ENCODE results near the gene DIDO1. TPM values are rescaled to one million over a fixed set of nuclear protein-coding genes. Genes with fewer than 3 reads are reported as not detected.
"Not testable (repeated sequence)": the region's sequence is repeated elsewhere in the genome, so short reads cannot be mapped to it uniquely, and the experiment has no call there.

The DIDO1 gene
- total RNA-seq, 1 donor from 2014 or later, result 58.7 TPM

DNA sequence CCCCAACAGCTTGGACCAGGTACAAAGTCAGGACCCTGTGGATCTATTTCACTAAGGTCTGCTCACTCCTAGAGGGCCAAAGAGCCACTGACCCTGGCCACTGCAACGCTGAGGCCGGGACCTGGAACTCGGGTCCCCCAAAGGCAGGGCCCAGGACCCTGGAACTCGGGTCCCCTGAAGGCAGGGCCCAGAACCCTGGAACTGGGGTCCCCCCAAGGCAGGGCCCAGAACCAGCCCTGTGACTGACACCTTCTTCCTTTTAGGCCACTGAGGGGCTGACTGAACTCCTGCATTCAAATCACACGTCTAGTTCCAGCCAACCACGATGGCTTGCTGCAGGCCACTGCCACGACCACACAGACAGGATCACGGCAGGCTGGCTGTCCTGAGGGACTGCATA lies 74.1 kb downstream of the DIDO1 start:
- H3K4me1 ChIP-seq, result no peaks in the 10 kb centered on the region
- no peak overlapping the region for H3K4me3 ChIP-seq
- no peaks in the 10 kb centered on the region for H3K27me3 ChIP-seq
- no peak overlapping the region for H3K27ac ChIP-seq
- no peak for DNase-seq (ENCODE audit: extremely low spot score in 2 of 2)
- peaks cover 0 to 9% of the 10 kb centered on the region in 2 donors for H3K36me3 ChIP-seq
- no peak for TF ChIP-seq POLR2A (IDR thresholded peaks at IDR 0.05)
- no peak for TF ChIP-seq POLR2AphosphoS5 (IDR thresholded peaks at IDR 0.05; ENCODE audit: insufficient read depth in 1 of 2, low read depth in 1 of 2)
- TF ChIP-seq, protein P1, sequence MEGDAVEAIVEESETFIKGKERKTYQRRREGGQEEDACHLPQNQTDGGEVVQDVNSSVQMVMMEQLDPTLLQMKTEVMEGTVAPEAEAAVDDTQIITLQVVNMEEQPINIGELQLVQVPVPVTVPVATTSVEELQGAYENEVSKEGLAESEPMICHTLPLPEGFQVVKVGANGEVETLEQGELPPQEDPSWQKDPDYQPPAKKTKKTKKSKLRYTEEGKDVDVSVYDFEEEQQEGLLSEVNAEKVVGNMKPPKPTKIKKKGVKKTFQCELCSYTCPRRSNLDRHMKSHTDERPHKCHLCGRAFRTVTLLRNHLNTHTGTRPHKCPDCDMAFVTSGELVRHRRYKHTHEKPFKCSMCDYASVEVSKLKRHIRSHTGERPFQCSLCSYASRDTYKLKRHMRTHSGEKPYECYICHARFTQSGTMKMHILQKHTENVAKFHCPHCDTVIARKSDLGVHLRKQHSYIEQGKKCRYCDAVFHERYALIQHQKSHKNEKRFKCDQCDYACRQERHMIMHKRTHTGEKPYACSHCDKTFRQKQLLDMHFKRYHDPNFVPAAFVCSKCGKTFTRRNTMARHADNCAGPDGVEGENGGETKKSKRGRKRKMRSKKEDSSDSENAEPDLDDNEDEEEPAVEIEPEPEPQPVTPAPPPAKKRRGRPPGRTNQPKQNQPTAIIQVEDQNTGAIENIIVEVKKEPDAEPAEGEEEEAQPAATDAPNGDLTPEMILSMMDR (IDR thresholded peaks at IDR 0.05), result no peak
- no peaks in the 10 kb centered on the region for H3K9me3 ChIP-seq
- intact Hi-C loops (cut with DNase I), result no loop called here

DNA sequence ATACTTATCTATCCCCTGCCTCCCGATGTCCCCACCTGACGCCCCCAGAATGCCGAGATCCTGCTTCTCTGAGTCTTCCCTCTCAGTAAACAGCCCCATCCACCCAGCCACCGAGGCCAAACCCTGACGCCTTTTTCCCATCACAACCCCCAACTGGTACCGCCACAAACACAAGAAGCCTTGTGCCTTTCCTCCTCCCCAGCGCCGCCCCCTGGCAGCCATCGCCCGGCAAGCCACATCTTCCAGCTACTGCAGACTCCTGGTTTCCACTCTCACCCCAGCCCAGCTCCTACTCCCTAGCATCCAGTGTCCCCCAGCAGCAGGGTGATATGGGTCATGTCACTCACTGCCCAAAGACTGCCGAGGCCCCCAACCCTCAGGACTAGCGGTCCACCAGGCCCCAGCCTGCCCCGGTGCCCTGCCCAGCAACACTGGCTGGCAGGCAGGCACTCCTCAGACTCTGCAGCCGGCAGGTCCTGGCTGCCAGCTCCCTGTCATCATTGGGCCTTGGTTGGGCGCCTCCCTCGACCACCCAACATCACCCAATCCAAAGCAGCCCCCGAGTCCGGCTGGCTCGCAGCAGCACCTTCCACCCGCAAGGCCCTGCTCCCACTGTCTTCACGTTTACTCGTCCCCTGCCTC lies 75.9 kb downstream of the DIDO1 start:
- Histone ChIP-seq H3K4me1 (no peaks in the 10 kb centered on the region), H3K27ac (no peak overlapping the region), H3K9me3 (no peaks in the 10 kb centered on the region), H3K36me3 (peaks cover 0 to 9% of the 10 kb centered on the region in 2 donors), H3K27me3 (no peaks in the 10 kb centered on the region), H3K4me3 (no peak overlapping the region)
- TF ChIP-seq POLR2A (IDR thresholded peaks at IDR 0.05), result no peak
- TF ChIP-seq, protein P1 (IDR thresholded peaks at IDR 0.05), result no peak
- TF ChIP-seq POLR2AphosphoS5 (IDR thresholded peaks at IDR 0.05; ENCODE audit: insufficient read depth in 1 of 2, low read depth in 1 of 2), result no peak
- DNase-seq (ENCODE audit: extremely low spot score in 2 of 2), result no peak
- intact Hi-C loops (cut with DNase I), result no loop called here

DNA sequence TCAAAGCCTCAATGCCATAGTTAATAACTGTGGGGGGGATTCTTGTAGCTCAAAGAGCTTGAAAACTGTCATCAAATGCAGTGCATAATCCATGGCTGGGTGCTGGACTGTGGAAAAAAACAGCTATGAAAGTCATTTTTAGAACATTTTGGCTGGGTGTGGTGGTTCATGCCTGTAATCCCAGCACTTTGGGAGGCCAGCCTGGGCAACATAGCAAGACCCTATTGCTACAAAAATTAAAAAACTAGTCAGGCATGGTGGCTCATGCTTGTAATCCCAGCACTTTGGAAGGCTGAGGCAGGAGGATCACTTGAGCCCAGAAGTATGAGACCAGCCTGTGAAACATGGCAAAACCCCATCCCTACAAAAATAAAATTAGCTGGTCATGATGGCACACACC lies 76.9 kb downstream of the DIDO1 start:
- Histone ChIP-seq H3K27ac (no peak overlapping the region), H3K4me3 (no peak overlapping the region), H3K27me3 (no peaks in the 10 kb centered on the region), H3K4me1 (no peaks in the 10 kb centered on the region), H3K36me3 (peaks cover 0 to 9% of the 10 kb centered on the region in 2 donors), H3K9me3 (no peaks in the 10 kb centered on the region)
- no peak for TF ChIP-seq POLR2AphosphoS5 (IDR thresholded peaks at IDR 0.05; ENCODE audit: insufficient read depth in 1 of 2, low read depth in 1 of 2)
- intact Hi-C loops (cut with DNase I), result no loop called here
- no peak for DNase-seq (ENCODE audit: extremely low spot score in 2 of 2)

DNA sequence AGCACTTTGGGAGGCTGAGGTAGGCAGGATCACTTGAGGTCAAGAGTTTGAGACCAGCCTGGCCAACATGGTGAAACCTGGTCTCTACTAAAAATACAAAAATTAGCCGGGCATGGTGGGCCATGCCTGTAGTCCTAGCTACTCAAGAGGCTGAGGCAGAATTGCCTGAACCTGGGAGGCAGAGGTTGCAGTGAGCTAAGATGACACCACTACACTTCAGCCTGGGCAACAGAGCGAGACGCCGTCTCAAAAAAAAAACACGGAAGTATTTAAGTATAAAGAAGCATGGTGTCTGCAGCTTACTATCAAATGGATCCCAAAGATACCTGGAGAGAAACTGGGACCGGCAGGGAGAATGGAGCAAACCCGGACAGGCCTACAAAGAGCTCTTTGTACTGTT lies 77.4 kb downstream of the DIDO1 start:
- intact Hi-C loops (cut with DNase I); H3K4me3 ChIP-seq: not testable (repeated sequence)

DNA sequence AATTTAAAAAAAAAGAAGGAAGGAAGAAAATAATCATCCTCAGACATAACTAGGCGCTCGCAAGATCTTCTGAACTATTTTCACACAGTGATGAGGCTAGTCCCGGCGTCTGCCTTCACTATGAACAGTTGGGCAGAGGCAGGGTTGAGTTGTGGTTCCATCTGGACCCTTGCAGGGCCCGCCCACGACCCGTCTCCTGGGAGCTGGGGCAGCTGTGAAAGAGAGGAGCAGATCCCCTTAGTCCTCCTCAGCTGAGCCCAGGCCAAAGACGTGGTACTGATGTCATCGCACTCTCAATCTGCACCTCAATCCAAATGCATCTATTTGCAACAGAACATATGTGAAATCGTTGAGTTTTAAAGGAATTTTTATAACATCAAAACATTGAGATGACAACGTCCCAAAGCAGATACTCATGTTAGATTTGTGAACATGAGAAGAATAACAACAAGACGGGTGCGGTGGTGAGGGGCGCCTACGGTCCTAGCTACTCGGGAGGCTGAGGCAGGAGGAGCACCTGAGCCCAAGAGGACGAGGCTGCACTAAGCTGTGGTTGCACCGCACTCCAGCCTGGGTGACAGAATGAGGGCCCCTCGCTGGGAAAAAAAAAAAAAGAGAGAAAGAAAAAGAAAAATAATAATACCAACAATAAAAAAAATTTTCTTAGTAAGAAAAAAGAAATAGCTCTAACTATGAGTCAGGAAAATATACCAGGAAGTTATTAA lies 80.0 kb downstream of the DIDO1 start:
- intact Hi-C loops (cut with DNase I), result no loop called here
- TF ChIP-seq POLR2AphosphoS5 (IDR thresholded peaks at IDR 0.05; ENCODE audit: insufficient read depth in 1 of 2, low read depth in 1 of 2) (no peak), POLR2A (IDR thresholded peaks at IDR 0.05) (no peak)
- TF ChIP-seq, protein P1 (IDR thresholded peaks at IDR 0.05), result no peak
- Histone ChIP-seq H3K27ac (no peak overlapping the region), H3K9me3 (no peaks in the 10 kb centered on the region), H3K36me3 (no peaks in the 10 kb centered on the region), H3K27me3 (no peaks in the 10 kb centered on the region), H3K4me1 (no peaks in the 10 kb centered on the region), H3K4me3 (no peak overlapping the region)
- DNase-seq (ENCODE audit: extremely low spot score in 2 of 2), result no peak

More for the DNA sequence above, 77.4 kb downstream of the DIDO1 start:
- not testable (repeated sequence) for DNase-seq (ENCODE audit: extremely low spot score in 2 of 2); H3K9me3 ChIP-seq; H3K27me3 ChIP-seq; H3K4me1 ChIP-seq; H3K36me3 ChIP-seq; H3K27ac ChIP-seq

All from vagina (tissue), 2 donors.